Measurements from ENCODE around the gene SEMA3B. TPM values are rescaled to one million over a fixed set of nuclear protein-coding genes. Genes with fewer than 3 reads are reported as not detected.

Gene SEMA3B
- total RNA-seq: 7.8 and 49.4 TPM in 2 replicates

DNA sequence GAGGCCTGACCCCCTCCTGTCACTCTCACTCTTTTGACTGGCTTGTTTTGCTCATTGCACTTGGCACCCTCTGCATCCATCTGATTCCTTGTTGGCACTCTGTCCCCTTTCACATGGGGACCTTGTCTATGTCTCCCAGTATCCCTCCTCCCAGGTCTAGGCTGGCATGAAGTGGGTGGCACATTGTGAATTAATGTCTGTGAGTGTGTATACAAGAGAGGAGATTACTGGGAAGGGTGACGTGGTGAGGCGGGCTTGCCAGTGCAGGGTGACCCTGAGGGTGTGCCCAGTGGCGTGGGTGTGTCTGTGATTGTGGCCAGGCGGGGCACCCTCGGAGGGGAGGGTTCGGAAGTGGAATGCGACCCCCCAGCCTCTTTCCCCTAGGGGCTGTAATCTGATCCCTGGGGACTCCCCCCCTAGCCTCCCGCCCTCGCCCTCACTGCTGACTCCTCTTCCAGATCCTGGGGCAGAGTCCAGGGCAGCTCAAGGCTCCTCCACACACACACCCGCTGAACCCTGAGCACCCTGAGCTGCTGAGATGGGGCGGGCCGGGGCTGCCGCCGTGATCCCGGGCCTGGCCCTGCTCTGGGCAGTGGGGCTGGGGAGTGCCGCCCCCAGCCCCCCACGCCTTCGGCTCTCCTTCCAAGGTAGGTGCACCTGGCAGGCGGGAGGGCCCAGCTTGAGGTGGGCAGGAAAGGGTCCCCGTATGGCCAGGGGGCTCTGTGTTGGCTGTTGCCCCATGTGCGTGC, at the start of gene SEMA3B:
TSS of gene SEMA3B (plus strand) at position 445 of the 749 bp plus-strand sequence. CDS start at position 539, 94 bp downstream.

DNA sequence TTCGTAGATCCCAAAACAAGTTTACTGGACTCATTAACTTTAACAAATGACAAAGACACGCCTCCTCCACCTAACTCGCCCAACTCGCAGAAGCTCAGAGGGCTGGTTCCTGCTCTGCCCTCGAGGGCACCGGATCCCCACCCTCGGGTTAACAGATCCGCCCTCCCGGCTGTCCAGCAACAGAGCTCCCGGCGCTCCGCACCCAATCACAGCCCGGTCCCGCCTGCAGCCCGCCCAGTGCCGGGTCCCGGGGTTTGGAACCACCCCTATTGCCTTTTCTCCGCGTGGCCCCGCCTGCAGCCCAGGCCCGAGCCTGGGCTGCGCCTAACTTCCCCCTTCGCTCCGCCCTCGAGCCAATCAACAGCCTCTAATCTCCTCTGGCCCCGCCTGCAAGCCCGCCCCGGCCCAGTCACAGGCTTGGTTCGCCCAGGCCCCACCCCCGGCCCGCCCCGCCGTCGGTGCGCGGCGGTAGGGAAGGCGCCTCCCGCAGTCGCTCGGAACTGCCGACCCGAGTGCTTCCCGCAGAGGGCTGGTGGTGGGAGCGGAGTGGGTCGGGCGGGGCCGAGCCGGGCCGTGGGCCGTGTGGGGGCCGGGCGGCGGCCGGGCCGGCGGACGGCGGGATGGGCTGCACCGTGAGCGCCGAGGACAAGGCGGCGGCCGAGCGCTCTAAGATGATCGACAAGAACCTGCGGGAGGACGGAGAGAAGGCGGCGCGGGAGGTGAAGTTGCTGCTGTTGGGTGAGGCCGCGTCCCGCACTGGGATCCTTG, 33.0 kb upstream of the SEMA3B start, which contains the start of gene GNAI2:
TSS of gene GNAI2 (plus strand) at position 489 of the 768 bp plus-strand sequence. CDS start at position 621, 132 bp downstream.

DNA sequence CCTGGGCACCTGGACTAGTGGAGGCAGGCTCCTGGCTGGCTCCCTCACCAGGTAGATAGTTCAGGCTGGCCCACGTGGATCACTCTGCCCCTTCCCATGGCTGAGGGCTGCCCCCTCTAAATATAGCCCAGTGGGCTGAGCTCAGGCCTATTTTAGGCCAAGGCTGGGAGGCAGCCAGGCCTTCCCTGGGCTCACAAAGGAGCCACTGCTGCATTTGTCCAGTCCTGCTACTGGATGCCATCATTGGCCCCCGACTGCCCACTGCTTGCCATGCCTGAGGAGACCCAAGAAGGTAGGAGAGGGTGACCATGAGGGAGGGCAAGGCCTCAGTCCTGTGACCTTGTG, 9.9 kb downstream of the SEMA3B start, which contains the start of gene LSMEM2:
TSS of gene LSMEM2 (plus strand) at position 208 of the 345 bp plus-strand sequence. CDS start at position 235, 27 bp downstream.

DNA sequence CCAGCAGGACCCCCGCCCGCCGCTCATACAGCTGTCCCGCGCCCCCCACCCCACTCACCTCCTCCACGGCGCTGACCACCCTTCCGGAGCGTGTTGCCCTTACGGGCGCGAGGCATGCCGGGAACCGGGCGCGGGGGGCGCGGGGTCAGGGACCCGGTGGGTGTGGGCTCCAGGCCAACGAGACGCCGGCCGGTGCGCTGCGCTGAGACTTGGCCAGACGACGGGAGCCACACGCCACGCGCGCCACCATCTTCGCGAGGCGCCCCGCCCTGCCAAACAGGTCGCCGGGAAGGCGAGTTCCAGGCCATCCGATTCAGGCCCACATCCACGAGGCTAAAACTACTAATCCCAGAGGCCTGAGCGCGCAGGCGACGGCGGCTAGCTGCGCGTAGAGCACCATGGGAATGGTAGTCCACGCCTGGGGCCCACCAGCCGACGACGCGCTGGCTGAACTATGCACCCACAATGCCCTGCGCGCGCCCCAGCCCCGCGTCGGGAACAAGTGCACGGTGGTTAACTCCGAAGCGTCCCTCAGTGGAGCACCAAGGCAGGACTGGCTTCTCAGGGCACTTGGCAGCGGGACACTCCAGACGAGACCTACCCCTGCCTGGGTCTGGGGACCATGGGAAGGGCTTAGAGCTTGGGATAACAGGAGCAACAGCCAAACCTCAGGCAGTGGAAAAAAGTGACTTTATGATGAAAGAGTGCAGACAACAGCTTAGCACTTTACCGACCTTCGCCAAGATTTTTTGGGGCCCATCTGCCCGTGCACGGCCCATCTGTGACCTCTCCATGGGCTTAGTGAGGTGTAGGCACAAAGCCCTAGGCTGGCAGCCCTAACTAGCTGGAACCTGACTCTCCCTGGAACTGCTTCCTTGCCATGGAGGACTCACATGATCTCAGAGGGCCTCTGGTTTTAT, 23.5 kb downstream of the SEMA3B start, which contains the start of gene IFRD2:
TSS of gene IFRD2 (minus strand) at position 271 of the 920 bp plus-strand sequence. CDS start at position 116, 155 bp downstream.

DNA sequence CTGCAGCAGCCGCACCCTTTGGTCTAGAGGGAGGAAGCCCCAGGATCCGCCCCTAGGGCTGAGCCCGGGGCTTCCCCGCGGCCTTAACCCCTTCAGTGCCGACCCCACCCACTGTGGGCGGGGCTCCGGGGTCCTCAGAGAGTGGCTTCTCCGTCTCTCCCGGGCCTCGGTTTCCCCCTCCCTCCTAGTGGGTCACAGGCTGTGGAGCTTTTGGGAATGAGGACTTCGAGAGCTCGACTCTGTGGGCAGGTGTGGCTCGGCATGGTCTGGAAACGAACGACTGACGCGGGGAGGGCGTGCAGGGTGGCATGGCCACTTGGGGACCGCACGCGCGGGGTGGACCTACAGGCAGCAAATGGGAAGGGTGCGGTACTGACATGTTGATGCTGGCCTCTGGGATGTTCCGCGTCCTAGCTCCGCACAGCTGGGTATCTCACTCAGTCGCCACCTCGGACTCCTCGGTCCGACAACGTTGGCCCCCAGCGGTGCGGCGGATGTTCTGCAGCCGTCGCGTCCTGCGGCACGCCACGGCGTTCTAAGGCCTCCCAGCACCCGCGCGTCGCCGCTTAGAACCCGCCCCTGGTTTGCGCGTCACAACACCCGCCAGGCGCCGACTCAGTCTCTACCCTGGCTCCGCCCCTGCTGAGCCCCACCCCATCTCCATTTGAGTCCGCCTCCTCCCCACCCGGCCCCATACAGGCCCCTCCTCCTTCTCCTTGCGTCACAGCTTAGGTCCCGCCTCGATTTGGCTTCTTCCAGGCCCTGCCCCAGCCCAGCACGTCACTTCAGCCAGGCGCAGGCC, 30.1 kb downstream of the SEMA3B start, which contains the start of the genes HYAL3 and NAA80:
TSS of gene HYAL3 (minus strand) at position 570 of the 802 bp plus-strand sequence. CDS start 3,803 bp downstream, outside the sequence.
TSS of gene NAA80 (minus strand) at position 570 of the 802 bp plus-strand sequence. CDS start 1,942 bp downstream, outside the sequence.

DNA sequence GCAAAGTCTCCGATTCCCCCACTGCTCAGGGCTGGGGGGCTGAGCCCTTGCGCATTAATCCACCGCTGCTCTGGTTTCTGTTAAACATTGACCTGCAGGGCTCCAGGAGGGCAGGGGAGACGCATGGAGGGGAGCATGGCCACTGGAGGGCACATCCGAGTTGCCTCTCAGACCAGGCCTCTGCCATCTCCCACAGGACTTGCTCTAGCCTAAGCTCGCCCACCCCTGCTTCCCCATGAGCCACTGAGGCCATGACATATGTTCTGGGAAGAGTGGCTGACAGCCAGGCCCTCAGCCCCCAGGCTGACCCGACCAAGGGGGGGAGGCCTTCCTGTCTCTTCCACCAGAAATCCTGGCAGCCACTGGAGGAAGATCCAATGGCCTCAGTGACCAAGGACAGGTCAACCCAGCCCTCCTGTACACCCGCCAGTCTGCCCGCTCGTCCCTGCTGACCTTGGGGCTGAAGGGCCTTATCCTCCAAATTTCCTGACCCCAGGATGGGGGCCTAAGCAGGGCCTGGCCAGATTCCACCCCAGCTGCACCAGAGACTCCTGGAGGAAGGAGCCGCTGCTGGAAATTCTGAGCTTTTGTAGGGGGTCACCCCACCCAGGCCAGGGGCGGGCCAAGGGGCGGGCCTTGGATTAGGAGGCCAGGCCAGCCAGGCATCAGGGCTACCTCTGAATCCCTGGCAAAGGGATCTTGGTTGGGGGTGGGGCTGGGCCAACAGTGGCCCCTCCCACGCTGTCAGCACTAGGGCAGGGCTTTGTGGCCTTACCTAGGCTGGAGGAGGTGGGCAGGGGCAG, 34.3 kb downstream of the SEMA3B start, which contains the start of gene HYAL1:
TSS of gene HYAL1 (minus strand) at position 562 of the 803 bp plus-strand sequence. CDS start 618 bp downstream, outside the sequence.

DNA sequence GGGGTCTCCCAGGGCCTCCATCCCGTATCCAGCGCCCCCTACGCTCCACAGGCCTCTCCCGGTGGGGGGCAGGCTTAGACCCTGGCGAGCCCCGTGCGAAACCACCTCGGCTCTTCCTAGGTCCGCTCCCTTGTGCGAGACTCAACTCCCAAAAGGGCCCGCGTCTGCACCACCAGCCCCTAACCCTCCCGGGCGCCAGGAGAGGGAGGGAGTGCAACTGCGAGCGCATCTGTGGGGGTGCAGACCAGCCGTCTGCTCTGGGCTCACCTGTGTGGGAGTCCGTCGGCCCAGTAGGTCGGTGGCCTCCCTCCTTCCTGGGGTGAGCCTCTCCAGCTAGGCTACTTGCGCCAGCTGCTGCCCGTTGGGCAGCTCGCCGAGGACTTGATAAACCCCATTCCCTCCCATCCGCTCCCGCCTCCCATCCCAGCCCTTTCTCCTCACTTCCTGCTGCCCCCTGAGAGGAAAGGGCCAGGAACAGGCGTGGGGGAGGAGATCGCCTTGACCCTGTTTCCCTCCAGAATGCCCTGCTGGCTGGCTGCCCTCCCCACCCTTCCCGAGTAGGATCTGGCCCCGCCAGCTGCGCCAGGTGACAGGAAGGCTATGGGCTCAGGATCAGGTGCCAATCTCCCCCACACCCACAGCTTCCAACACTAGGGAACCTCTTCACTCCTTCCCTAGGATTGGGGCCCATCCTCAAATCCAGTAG, 53.6 kb downstream of the SEMA3B start, which contains the start of gene HYAL2:
TSS of gene HYAL2 (minus strand) at position 360 of the 706 bp plus-strand sequence. CDS start 2,256 bp downstream, outside the sequence.

Other genes starting within 250 kb of the SEMA3B start
- 48.1 and 64.3 TPM in 2 replicates for gene RBM5, start 180.2 kb upstream of the SEMA3B start, total RNA-seq
- 23.8 and 42.1 TPM in 2 replicates for gene SEMA3F, start 113.8 kb upstream of the SEMA3B start, total RNA-seq
- not detected in 2 replicates for gene GNAT1, start 77.5 kb upstream of the SEMA3B start, total RNA-seq
- gene SLC38A3, start 63.9 kb upstream of the SEMA3B start, total RNA-seq: 0.51 TPM in 1 of 2 replicates, not detected in the other
- 258 and 294 TPM in 2 replicates for gene GNAI2, start 32.9 kb upstream of the SEMA3B start, total RNA-seq
- not detected in 2 replicates for gene LSMEM2, start 9.9 kb downstream of the SEMA3B start, total RNA-seq
- gene IFRD2, start 23.3 kb downstream of the SEMA3B start, total RNA-seq: 55.1 and 154 TPM in 2 replicates
- gene HYAL3, start 30.3 kb downstream of the SEMA3B start, total RNA-seq: 4.4 and 9.3 TPM in 2 replicates
- gene NAA80, start 30.3 kb downstream of the SEMA3B start, total RNA-seq: 12.7 and 17.0 TPM in 2 replicates
- 1.1 and 1.5 TPM in 2 replicates for gene HYAL1, start 34.4 kb downstream of the SEMA3B start, total RNA-seq
- 155 and 163 TPM in 2 replicates for gene HYAL2, start 53.6 kb downstream of the SEMA3B start, total RNA-seq
- gene TUSC2, start 59.1 kb downstream of the SEMA3B start, total RNA-seq: 31.3 and 33.0 TPM in 2 replicates
- 15.8 and 23.1 TPM in 2 replicates for gene RASSF1, start 71.7 kb downstream of the SEMA3B start, total RNA-seq
- 2.1 and 3.9 TPM in 2 replicates for gene ZMYND10, start 76.6 kb downstream of the SEMA3B start, total RNA-seq
- gene NPRL2, start 81.6 kb downstream of the SEMA3B start, total RNA-seq: 21.0 and 25.4 TPM in 2 replicates
- gene CYB561D2, start 81.7 kb downstream of the SEMA3B start, total RNA-seq: 30.5 and 38.3 TPM in 2 replicates
- gene TMEM115, start 90.4 kb downstream of the SEMA3B start, total RNA-seq: 61.4 and 80.4 TPM in 2 replicates
- gene CACNA2D2, start 234.5 kb downstream of the SEMA3B start, total RNA-seq: 0.16 and 1.1 TPM in 2 replicates